Bronchial epithelial cell (primary cell): Measurements from ENCODE around the gene PRKD2. TPM values are rescaled to one million over a fixed set of nuclear protein-coding genes. Genes with fewer than 3 reads are reported as not detected.

ENCODE experiments used
- DNase-seq: peaks from one replicate; pipeline ENCODE4 v3.0.0-alpha.2; 2010; ENCODE audit warnings: low read depth
- FAIRE-seq: peaks from 2 replicates; lab custom pipeline; 2011; peaks lifted over from hg19 to GRCh38; lab: Jason Lieb, UNC
- H3K27me3 ChIP-seq: 2 replicates; pipeline ENCODE4 v1.5.1; 2011; ENCODE audit warnings: low read length; ENCODE audit not compliant: control insufficient read depth, insufficient read depth
- H3K36me3 ChIP-seq: 2 replicates; pipeline ENCODE4 v1.5.1; 2011; ENCODE audit warnings: low read length; ENCODE audit not compliant: control insufficient read depth, insufficient read depth
- H3K4me3 ChIP-seq: 2 replicates; pipeline ENCODE4 v1.5.1; 2011; ENCODE audit warnings: mild to moderate bottlenecking, low read depth, low read length, control low read depth
- total RNA-seq: library from RNA; depleted of rRNA; stranded (reverse); fragments of >200 nt; gene quantifications from 2 replicates; pipeline ENCODE4 v1.2.1, GENCODE V29; 2014
- TF ChIP-seq, protein P1 (sequence below): IDR thresholded peaks from 2 replicates; pipeline ENCODE4 v1.5.1; 2011; ENCODE audit warnings: mild to moderate bottlenecking, moderate library complexity, low read length, control low read depth, inconsistent platforms; ENCODE audit not compliant: insufficient read depth, severe bottlenecking

The PRKD2 gene
- total RNA-seq, 1 donor from 2014 or later = 24.5 TPM

DNA sequence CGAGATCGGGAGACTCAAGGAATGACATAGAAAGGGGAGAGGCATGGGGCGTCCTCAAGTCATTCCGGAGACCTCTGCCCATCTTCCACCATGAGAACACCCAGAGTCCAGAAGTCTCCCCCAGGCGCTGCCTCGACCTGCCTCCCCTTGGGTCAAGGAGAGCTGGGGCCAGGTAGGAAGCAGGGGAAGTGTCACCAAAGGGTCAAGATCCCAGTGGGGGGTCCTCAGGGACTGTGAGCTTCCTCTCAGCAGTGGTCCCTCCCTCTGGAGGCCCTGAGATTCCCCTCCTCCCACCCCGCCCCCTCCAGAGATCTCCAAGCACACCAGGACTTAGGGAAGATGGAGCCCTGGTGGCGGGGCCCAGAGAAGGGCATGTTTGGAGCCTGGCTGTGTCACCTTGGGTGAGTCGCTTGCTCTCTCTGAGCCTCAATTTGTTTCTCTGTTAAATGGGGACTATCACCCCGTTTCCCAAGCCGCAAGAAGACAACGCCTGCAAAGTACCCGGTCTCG lies 56.9 kb downstream of the PRKD2 start:
- H3K27me3 ChIP-seq = peaks cover 22% of the 10 kb centered on the region
- TF ChIP-seq, protein P1, sequence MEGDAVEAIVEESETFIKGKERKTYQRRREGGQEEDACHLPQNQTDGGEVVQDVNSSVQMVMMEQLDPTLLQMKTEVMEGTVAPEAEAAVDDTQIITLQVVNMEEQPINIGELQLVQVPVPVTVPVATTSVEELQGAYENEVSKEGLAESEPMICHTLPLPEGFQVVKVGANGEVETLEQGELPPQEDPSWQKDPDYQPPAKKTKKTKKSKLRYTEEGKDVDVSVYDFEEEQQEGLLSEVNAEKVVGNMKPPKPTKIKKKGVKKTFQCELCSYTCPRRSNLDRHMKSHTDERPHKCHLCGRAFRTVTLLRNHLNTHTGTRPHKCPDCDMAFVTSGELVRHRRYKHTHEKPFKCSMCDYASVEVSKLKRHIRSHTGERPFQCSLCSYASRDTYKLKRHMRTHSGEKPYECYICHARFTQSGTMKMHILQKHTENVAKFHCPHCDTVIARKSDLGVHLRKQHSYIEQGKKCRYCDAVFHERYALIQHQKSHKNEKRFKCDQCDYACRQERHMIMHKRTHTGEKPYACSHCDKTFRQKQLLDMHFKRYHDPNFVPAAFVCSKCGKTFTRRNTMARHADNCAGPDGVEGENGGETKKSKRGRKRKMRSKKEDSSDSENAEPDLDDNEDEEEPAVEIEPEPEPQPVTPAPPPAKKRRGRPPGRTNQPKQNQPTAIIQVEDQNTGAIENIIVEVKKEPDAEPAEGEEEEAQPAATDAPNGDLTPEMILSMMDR = no peak
- H3K4me3 ChIP-seq = no peak overlapping the region
- H3K36me3 ChIP-seq = no peaks in the 10 kb centered on the region
- FAIRE-seq (no peak), DNase-seq (no peak)

DNA sequence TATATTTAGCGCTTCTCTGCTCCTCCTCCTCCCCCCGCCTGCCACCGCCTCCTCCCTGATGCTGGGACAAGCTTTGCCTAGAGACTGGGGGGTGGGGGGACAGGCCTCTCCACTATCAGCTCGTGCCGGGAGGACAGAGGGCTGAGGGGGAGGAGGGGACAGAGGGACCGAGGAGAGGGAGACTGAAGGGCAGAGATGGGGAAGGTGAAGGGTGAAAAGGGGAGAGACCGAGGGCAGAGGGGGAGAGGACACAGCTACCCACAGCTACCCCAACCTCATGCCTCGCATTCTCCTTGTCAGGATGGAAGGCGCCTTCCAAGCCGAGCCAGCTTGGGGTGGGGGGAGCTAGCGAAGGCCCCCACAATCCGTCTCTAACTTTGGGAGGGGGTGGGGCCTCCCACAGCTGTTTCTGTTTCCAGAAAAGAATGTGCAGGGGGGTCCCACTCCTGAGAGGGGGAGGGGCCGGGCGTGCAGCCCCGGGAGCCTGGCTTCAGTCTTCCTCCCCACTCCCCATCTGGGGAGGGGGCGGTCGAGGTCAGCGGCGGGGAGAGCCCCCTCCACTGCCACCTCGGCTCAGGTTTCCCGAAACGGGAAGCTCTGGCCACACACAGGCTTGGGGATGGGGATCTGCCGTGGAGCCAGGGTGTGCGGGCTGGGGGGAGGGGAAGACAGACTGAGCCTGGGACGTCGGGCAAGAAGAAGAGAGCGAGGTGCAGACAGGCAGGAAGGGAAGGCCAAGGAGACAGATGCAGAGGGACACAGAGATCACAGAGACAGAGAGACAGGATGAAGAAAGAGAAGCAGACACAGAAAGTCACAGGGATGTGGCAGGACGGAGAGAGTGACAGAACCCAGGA lies 57.5 kb downstream of the PRKD2 start:
- FAIRE-seq = no peak
- Histone ChIP-seq H3K27me3 (peaks cover 22% of the 10 kb centered on the region), H3K36me3 (no peaks in the 10 kb centered on the region), H3K4me3 (no peak overlapping the region)
- DNase-seq = no peak
- TF ChIP-seq, protein P1 = no peak

DNA sequence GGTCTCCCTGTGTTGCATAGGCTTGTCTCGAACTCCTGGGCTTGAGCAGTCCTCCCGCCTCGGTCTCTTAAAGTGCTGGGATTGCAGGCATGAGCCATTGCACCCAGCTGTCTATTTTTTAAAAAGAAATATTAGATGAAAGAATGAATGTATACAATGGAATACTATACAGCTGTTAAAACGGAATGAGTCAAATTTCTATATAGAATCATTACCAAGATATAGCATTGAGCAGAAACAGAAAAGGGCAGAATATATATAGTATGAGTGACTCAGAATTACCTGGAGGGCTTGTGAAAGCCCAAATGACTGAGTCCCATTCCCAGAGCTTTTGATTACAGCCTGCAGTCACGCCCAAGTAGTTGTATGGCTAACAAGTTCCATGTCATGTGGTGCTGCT lies 60.4 kb downstream of the PRKD2 start:
- peak; percentile 15 for DNase-seq
- Histone ChIP-seq H3K36me3 (no peaks in the 10 kb centered on the region), H3K4me3 (no peak overlapping the region), H3K27me3 (peaks cover 24% of the 10 kb centered on the region)
- FAIRE-seq = no peak
- TF ChIP-seq, protein P1 = no peak

- H3K27me3 ChIP-seq = peaks cover 17% of the 10 kb centered on the region
- H3K4me3 ChIP-seq = no peak overlapping the region
- no peak for DNase-seq
- no peak for FAIRE-seq
- H3K36me3 ChIP-seq = no peaks in the 10 kb centered on the region
- TF ChIP-seq, protein P1 = no peak
Observed at GRCh38 chr19:46654621-46655152, 62.2 kb downstream of the PRKD2 start.

DNA sequence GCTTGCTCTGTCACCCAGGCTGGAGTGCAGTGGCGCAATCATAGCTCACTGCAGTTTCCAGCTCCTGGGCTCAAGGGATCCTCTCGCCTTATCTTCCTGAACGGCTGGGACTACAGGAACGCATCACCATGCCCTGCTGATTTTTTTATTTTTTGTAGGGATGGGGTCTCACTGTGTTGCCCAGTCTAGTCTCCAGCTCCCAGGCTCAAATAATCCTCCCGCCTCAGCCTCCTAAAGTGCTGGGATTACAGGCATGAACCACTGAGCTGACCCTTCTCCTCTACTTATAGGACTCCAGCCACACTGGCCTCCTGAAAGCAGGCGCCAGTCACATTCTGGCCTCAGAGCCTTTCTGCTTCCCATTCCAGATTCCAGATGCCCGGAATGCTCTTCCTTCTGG lies 66.5 kb downstream of the PRKD2 start:
- H3K27me3 ChIP-seq = peaks cover 16% of the 10 kb centered on the region
- FAIRE-seq (no peak), DNase-seq (no peak)
- TF ChIP-seq, protein P1 = no peak
- H3K4me3 ChIP-seq = no peak overlapping the region
- no peaks in the 10 kb centered on the region for H3K36me3 ChIP-seq
